Measurements from ENCODE around the gene POLR2E.

GRCh38 chr19:1067341-1067957 is 27.7 kb downstream of the POLR2E start:
- no peak for TF ChIP-seq CTCF (IDR thresholded peaks at IDR 0.05; ENCODE audit: low read depth, low read length, poor library complexity, severe bottlenecking)
- TF ChIP-seq EZH2phosphoT487 (IDR thresholded peaks at IDR 0.05; ENCODE audit: borderline replicate concordance, low read length) = no peak
